Hematopoietic multipotent progenitor cell (in vitro differentiated cells): ENCODE data around the gene LGR5. TPM values are rescaled to one million over a fixed set of nuclear protein-coding genes. Genes with fewer than 3 reads are reported as not detected.
A peak's percentile ranks its signal among the peaks of the same experiment; 100 is the strongest.
"Not testable (repeated sequence)": the region's sequence is repeated elsewhere in the genome, so short reads cannot be mapped to it uniquely, and the experiment has no call there.

Experiments used
- DNase-seq, 3 donors: peaks; one replicate each; pipeline ENCODE4 v3.0.0-alpha.2; 2011 to 2015; ENCODE audit warnings: low read depth in 2 of 3, low spot score in 2 of 3
- total RNA-seq: library from RNA; depleted of rRNA; stranded (reverse); fragments of >200 nt; gene quantifications from one replicate; pipeline ENCODE4 v1.2.3, GENCODE V29; 2012

The LGR5 gene
- total RNA-seq, 1 donor: under 0.01 TPM

DNA sequence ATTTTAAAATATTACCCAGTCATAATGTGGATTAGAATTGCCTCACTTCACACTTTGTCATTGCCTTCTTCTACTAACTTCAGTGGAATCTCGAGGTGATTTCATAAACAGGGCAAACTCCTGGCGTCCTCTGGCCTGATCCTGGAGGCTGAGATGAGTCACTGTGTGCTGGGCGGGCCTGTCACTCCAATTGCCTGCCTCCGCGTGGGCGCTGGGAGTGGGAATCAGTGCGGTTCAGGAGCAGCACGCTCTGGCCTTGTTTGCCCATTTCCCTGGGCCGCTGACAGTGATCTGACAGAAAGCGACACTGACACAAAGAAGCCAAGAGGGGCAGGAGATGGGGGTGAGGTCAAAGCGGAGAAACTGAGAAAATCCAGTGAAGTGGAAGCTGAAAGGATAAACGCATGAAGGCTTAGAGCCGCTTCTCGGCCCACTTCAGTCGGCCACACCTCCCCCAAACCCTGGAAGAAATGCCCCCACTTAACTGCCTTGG, 29.7 kb downstream of the LGR5 start:
- no peak for DNase-seq

DNA sequence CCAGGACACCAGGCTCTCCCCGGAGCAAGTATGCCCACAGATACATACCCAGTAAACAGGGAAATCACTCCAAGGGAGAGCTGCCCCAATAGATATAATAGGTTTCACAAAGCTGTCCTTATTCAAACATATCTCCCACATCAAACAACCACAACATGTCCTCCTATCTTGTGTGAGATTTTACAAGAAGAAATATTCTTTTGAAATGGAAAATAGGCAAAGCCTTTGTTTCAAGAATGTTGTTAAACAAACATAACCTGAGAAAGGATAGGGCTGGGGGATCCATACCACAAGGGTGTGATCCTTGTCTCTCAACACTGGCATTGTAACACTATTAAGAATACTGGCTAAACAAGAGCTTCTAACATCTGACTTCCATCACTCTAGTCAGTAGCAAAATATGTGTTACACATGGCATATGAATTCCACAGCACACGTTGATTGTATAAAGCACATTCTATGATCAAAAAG, 32.9 kb downstream of the LGR5 start:
- no peak for DNase-seq

DNA sequence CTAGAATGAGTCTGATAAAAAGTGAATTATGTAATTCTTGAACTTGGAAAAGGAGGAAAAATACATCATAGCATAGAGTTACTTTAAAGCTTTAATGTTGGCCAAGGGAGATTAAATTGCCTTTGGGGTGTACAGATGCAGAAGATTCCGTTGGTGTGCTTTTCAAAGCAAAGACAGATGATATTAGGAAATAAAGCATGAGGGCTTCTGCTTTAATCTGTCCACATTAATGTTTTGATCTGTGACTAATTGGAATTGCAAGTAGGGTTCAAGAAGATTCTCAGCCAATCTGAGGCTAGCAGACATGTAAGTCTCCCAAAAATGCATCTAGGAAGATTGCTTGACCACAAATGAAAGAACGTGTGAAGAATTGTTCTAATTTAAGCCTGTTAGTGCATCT, 35.2 kb downstream of the LGR5 start:
- no peak for DNase-seq

DNA sequence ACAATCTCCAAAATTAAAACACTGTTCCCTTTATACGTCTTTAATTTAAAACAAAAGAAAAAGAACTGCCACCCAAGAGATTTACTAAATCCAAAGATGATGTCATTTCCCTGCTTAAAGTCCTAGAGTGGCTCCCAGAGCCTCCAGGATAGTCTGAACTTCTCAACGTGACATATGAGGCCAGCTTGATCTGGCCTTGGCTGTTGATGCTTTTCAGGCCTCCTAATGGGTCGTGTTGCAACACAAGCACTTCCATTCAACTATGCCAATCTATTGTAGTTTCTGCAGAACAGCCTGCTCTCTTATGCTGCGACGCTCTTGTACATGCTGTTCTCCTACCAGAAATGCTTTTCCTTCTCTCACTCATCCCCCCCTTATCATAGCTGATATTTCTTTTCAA, 35.7 kb downstream of the LGR5 start:
- no peak for DNase-seq

DNA sequence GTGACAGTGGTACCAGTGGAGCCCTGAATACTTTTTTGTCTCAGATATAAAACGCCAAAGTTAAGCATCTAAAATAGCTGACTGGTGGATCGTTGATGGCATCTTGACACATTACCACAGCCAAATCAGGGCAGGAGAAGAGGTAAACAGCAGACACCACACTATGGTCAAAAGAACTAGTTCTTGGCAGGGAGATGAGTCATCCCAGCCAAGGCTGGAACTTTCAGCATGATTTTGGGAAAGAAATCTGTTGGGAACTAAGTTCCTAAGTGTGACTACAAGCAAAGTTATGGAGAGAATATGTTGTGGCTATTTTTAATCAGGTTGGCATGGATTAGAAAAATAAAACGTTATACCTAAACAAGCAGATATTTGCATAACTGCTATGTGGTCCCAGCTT, 36.9 kb downstream of the LGR5 start:
- no peak for DNase-seq

DNA sequence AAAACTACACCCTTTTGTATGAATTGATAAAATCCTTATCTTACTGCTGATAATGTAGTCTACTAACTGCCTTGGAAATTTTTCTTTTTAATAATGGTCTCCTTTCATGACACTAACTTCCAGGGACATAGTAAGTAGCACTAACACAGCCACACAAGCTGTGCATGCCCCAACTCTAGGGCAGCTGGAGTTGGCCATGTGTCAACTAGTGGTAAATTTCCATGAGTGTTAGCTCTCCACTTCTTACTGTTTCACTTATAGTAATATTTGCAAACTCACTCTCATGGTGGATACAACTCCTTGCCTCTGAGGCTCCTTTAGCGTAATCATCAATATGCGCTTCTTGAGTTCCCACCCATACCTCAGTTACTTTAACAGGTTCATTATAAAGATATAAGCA, 38.0 kb downstream of the LGR5 start:
- DNase-seq: no peak

DNA sequence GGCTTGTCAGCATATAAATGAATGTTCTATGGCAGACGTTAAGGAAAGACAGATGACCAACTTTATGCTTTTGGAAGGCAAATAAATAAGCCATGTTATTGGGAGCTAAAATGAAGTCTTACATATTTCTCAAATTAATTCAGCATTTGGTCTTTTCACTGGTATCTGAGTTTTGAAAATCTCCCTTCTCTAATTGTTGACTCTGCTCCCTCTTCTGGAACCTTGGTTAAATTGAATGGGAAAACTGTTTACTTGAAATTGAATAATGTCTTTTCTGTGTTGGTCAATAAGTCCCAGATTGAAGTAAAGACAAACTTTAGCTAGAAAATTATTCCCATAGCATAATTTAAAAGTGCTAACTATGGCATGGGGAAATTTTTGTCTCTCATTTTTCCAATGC, 38.7 kb downstream of the LGR5 start:
- DNase-seq: no peak

GRCh38 chr12:71484272-71484905, 44.8 kb downstream of the LGR5 start:
- no peak for DNase-seq

GRCh38 chr12:71490844-71491243, 51.2 kb downstream of the LGR5 start:
- not testable (repeated sequence) for DNase-seq

DNA sequence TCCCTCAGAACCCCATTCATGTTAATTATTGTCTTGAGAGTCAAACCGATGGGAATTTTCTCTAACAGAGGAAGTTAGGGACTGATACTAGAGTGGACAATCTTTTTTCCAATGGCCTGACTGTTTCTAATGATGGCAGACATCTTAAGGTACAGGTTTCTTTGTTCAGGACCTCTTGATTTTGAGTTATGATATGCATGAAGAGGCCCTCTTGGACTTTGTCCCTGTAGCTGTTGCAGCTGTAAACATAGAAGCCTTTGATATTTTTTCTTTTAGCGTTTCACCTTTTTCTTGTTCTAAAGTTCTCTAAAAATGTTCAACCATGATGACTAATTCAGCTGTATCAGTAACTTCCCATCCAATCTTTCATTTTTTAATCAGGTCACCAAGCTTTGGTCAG, 53.0 kb downstream of the LGR5 start:
- DNase-seq: no peak

GRCh38 chr12:71499834-71500233, 60.2 kb downstream of the LGR5 start:
- no peak for DNase-seq

GRCh38 chr12:71503579-71504391, 64.2 kb downstream of the LGR5 start:
- peak in 1 of 3 donors; percentile 19 for DNase-seq

- DNase-seq: no peak
Observed at GRCh38 chr12:71504476-71504875, 64.9 kb downstream of the LGR5 start.

DNA sequence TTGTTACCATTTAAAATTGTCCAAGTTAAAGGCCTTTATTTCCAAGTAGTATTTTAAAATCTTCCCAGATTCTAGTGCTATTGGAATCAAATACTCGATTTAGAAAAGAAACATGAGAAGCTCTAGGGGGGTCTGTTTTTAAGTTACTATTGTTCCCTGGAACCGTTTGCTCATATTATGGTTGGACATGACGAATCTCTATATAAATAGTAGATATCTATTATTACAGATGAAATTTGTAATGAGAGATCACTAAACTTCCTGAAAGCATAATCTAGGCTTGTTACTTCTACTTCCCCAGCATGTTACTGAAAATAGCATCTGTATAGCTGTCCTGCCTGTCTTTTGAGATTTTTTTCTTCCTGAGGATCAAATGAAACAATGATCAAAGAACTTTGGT, 70.1 kb downstream of the LGR5 start:
- no peak for DNase-seq

DNA sequence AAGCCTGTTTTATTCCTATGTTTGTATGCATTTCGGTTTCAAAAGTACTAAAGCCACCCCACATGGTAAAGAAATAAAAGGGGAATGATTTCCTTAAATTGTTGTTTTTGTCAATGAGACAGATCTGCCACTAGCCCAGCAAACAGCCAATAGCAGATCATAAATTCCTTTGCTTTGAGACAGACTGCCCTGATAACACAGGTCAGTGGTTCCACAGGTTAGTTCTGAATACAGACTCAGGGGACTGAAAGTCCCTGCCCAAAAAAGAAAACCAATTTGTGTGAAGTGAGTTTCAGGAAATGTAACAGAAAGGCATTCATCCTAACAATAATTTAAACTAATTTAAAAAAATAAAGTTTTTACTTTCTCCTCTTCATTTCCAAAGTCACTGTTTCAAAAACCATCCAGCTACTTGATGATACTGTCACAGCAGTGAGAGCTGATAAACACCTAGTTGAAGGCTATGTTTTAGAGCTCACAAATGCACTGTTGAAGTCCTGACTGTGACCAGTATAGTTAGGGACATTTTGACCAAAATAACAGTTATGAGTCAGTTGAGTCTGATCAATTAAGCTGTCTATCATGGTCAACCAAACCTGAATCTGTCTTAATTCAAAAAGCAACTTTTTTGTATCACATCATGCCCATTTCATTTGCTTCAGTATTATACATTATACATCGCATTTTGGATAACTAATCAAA, 77.7 kb downstream of the LGR5 start:
- no peak for DNase-seq

- DNase-seq: no peak
Observed at GRCh38 chr12:71521125-71521524, 81.5 kb downstream of the LGR5 start.

GRCh38 chr12:71524626-71525025, 85.0 kb downstream of the LGR5 start:
- DNase-seq: peak in 2 of 3 donors; percentile 15 to 62

DNA sequence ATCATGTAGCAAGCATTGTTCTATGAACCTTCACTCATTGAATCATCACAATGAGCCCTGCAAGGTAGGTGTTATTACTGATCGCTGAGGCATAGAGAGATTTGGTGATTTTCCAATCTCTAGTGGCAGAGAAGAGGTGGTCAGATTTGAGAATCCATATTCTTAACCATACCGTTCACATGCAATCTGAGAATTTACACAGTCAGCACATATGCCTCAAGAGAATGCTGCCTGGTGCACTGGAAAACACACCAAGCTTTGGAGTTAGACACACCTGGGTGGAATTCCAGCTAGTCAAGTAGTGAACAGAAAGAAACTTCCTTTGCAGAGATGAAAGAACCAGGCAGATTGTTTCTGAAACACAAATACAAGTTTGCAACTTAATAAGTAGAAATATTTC, 94.1 kb downstream of the LGR5 start:
- no peak for DNase-seq

- peak in 1 of 3 donors; percentile 11 for DNase-seq
Observed at GRCh38 chr12:71536279-71536938, 96.8 kb downstream of the LGR5 start.

DNA sequence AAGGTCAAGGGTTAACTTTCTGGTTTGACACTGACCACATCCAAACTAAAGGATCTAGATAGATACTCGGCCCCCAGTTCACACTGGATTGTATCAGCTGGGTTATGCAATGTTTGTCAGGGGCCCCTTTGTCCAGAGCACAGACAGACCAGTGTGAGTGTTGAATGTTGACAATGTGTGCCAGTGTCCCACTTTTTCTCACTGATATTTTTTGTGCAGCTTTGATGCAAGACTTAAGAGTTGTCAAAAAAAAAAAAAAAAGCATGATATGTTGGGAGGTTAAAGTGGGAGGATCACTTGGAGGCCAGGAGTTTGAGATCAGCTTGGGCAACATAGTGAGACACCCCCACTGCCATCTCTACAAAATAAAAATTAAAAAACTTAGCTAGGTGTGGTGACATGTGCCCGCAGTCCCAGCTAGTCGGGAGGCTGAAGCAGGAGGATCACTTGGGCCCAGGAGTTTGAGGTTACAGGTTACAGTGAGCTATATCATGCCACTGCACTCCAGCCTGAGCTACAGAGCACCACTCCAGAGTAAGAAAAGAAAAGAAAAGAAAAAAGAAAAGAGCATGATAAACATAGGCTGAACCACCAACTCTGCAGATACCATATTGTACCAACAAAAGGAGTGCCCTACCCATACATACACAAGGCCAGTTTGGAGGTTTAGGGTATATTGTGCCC, 97.5 kb downstream of the LGR5 start:
- DNase-seq: no peak
